ENCODE measurements around the gene ADCY2.

The ADCY2 gene

DNA sequence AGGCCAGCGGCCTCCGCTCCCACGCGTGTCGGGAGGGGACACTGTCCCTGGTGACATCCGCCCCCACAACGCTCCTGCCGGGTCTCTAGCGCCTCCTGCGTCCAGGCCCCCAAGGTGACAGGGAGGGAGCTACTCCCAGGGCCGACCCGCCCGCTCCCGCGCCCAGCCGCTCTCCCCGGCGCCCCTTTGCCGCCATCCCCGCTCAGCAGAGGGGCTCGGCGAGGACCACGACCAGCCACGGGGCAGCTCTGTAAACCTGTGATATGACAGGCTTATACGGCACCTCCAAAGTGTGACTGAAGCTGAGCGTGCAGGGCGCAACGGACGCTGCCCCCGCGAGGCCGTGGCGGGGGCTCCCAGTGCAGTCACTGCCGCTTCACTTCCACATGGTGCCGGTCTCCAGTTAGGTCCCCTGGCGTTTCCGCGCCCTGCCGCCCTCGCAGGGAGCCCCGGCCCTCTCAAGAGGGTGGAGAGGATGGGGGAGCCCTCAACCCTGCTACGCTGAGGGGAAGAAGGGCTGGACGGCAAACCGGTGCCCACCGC lies 978 bp upstream of the ADCY2 start:
- TF ChIP-seq, protein P1, sequence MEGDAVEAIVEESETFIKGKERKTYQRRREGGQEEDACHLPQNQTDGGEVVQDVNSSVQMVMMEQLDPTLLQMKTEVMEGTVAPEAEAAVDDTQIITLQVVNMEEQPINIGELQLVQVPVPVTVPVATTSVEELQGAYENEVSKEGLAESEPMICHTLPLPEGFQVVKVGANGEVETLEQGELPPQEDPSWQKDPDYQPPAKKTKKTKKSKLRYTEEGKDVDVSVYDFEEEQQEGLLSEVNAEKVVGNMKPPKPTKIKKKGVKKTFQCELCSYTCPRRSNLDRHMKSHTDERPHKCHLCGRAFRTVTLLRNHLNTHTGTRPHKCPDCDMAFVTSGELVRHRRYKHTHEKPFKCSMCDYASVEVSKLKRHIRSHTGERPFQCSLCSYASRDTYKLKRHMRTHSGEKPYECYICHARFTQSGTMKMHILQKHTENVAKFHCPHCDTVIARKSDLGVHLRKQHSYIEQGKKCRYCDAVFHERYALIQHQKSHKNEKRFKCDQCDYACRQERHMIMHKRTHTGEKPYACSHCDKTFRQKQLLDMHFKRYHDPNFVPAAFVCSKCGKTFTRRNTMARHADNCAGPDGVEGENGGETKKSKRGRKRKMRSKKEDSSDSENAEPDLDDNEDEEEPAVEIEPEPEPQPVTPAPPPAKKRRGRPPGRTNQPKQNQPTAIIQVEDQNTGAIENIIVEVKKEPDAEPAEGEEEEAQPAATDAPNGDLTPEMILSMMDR (IDR thresholded peaks at IDR 0.05; ENCODE audit: insufficient read depth, low read depth, low read length, missing control alignments): no peak
- H3K4me3 ChIP-seq (ENCODE audit: low read length): no peak overlapping the region
- DNase-seq (ENCODE audit: low read depth): no peak

DNA sequence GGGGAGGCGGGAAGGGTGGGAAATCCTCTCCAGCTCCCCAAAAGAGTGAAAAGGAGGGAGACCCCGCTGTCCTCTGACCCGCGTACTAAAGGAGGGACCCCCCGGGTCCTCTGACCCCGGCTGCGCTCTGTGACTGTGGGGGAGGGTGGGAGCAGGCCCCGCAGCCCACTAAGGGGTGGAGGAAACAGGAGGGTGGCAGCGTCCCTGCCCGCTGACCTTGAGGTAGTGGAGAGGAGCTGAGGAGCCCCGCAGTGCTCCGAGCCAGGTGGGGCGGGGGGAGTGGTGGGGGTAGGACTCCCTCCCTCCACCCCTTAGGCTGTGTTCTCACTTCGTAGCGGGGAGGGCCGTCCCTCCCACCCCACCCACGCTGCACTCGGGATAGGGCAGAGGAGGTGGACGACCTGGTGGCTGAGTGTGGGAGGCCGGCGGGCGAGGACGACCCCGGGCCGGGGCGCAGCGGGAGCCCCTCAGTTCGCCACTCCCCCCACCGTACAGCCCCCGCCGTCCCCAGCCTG lies 449 bp upstream of the ADCY2 start:
- TF ChIP-seq, protein P1 (IDR thresholded peaks at IDR 0.05; ENCODE audit: insufficient read depth, low read depth, low read length, missing control alignments): no peak
- H3K4me3 ChIP-seq (ENCODE audit: low read length): no peak overlapping the region
- DNase-seq (ENCODE audit: low read depth): no peak

DNA sequence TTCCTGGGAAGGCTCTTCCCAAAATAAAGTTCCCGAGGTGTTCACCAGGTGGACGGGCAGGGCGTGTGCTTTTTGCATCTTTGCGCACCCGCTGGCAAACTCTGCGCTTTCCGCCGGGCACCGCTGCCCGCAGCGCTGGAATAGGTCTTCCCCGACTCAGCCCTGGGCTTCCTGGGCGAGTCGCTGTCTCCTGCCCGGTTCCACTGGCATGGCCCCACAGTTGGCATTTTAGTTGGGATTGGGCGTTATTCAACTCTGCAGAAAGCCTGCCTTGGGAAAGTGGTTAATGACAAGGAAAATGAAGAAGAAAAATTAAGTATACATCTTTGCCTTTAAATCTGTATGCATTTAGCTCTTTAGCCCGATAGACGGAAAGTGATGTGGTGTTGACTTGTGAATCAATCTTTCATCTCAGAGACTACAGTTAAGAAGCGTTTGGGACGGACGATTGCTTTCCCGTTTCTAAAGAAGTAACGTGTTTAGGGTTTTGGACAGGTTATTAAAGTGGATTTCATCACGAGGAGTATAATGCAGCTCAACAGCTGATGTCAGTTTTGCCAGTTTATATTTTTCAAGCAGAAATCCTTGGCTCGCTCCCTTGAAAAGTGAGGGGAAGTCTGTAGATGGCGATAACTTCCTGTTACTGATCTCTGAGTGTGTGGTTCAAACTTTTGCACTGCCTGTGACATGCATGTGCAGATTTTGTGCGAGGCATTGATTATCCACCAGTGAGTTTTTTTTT lies 946 bp downstream of the ADCY2 start:
- TF ChIP-seq, protein P1 (IDR thresholded peaks at IDR 0.05; ENCODE audit: insufficient read depth, low read depth, low read length, missing control alignments): no peak
- no peak for DNase-seq (ENCODE audit: low read depth)
- no peak overlapping the region for H3K4me3 ChIP-seq (ENCODE audit: low read length)

DNA sequence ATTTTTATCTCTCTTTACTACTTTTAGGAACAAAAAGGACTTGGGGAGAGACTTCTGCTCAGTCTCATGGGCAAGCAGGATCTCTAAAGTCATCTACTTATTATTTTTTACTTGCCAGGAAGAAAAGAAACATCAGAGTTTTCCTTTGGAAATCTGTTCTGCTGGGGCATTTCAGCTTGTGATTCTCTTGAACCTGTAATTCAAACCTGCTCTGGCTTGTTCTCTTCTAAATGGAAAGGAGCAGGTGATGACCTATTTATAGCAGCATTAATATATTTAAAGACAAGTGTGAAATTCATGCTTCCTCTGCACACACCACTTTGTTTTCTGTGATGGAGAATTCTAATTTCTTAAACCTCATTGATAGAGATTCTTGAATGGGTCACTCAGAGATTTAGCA lies 2.0 kb downstream of the ADCY2 start:
- TF ChIP-seq, protein P1 (IDR thresholded peaks at IDR 0.05; ENCODE audit: insufficient read depth, low read depth, low read length, missing control alignments): no peak
- DNase-seq (ENCODE audit: low read depth): no peak
- H3K4me3 ChIP-seq (ENCODE audit: low read length): no peak overlapping the region

DNA sequence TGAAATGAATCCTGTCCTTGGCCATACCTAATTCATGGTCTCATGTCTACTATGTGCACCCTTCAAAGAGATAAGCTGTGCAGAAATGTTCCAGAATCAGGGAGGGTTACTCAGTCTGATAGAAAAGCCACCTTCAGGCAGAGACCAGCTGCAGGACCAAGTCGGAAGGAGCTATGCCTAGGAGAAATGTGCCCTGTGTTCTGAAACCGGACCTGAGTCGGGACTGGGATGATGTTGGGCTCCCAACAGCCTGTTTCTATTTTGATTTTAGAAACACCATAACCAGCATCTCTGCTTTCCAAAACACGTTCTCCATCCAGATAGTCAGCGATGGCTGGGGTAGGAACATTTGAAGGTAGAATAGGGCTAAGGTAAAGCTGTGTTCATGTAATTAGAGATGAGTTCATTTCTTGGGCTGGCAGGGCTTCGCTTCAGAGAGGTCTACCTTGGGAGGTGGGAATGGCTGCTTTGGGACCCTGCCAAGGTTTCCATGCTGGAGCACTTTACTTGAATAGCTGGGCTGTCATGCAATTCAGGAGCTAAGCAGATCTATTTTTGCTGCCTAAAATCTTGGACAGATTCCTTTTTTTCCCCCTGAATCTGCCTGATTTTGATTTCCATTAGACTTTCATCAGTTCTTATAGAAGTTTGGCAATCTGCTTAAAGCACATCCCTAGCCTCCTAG lies 2.8 kb downstream of the ADCY2 start:
- TF ChIP-seq, protein P1 (IDR thresholded peaks at IDR 0.05; ENCODE audit: insufficient read depth, low read depth, low read length, missing control alignments): no peak
- H3K4me3 ChIP-seq (ENCODE audit: low read length): no peak overlapping the region
- no peak for DNase-seq (ENCODE audit: low read depth)

DNA sequence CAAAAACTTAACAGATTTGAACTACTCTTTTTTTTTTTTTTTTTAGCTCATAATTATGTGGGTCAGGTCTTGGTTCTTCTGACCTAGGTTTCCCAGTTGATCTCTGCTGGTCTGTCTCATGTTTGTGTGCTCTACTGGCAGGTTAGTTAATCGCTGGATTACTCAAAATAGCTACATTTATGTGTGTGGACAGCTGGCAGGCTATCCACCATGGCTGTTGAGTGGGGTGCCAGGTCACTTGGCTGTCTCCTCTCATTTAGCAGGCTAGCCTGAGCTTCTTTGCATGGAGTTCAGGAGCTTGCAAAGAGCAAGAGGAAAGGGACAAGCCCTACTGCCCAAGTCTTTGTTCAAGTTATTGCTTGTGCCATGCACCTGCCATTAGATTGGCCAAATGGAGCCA lies 9.3 kb downstream of the ADCY2 start:
- TF ChIP-seq, protein P1 (IDR thresholded peaks at IDR 0.05; ENCODE audit: insufficient read depth, low read depth, low read length, missing control alignments): no peak

More for the DNA sequence above, 9.3 kb downstream of the ADCY2 start:
- no peak overlapping the region for H3K4me3 ChIP-seq (ENCODE audit: low read length)
- no peak for DNase-seq (ENCODE audit: low read depth)

Data from epithelial cell of esophagus (primary cell).